ENCODE measurements around the gene TENM4.
A peak's percentile ranks its signal among the peaks of the same experiment; 100 is the strongest.
"Not testable (repeated sequence)": the region's sequence is repeated elsewhere in the genome, so short reads cannot be mapped to it uniquely, and the experiment has no call there.

TENM4 gene

GRCh38 chr11:78991681-78992080, 449.1 kb downstream of the TENM4 start:
- no peak for DNase-seq

DNA sequence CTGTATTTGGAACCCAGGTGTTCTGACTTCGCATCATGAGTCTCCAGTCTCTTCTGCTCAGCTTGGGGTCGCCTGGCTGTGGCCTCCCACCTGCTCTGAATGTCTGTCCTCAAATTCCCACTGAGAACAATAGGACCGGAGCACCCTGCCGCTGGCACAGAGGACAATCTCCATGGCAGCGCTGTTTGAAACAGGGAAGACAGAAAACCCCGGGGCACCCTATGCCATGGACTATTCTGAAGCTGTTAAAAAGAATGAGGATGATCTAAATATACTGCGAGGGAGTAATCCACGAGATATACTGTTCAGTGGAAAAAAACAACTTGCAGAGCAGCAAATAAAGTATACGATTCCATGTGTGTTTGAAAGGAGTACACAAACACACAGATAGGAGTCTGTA, 450.6 kb downstream of the TENM4 start:
- no peak for DNase-seq

GRCh38 chr11:78987748-78988147, 453.1 kb downstream of the TENM4 start:
- no peak for DNase-seq

DNA sequence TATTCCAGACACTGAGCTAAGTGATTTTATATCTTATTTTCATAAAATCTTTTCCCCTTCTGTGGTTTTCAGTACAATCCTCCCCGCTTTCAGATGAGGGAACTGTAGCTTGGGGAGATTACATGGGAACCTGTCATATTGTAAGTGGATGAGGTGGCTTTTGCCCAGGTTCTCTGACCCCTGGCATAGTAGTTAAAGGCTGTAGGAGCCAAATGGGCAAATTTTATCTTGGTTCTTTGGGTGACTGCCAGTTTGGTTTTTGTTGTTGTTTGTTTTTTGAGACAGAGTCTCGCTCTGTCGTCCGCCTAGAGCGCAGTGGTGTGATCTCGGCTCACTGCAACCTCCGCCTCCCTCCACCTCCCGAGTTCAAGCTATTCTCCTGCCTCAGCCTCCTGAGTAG, 454.5 kb downstream of the TENM4 start:
- DNase-seq: no peak

GRCh38 chr11:78985663-78986062, 455.2 kb downstream of the TENM4 start:
- no peak for DNase-seq

DNA sequence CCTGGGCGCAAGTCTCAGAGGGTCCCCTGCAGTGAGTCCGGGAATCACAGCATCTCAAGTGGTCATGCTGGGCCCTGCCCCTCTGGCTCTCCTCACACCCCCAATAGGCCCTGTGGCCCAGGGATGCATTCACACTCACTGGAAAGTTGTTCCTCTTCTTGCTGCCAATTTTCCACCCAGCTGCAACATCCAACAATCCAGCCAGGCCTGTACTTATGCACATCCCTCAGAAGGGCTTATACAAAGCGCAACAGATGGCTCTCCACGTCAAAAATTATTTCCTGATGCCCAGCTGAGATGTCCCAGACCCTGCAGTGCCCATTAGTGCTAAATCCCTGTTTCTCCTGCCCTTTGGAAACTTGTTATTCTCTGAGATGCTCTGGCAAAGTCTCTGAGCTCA, 458.4 kb downstream of the TENM4 start:
- DNase-seq: no peak

- peak; percentile 34 for DNase-seq
These were observed 459.7 kb downstream of the TENM4 start for GRCh38 chr11:78981153-78981552.

GRCh38 chr11:78978831-78979230, 462.0 kb downstream of the TENM4 start:
- no peak for DNase-seq

GRCh38 chr11:78977848-78978247, 463.0 kb downstream of the TENM4 start:
- DNase-seq: not testable (repeated sequence)

GRCh38 chr11:78977009-78977408, 463.8 kb downstream of the TENM4 start:
- DNase-seq: no peak

- DNase-seq: no peak
These were observed 465.7 kb downstream of the TENM4 start for GRCh38 chr11:78975081-78975480.

GRCh38 chr11:78973876-78974275, 467.0 kb downstream of the TENM4 start:
- no peak for DNase-seq

DNA sequence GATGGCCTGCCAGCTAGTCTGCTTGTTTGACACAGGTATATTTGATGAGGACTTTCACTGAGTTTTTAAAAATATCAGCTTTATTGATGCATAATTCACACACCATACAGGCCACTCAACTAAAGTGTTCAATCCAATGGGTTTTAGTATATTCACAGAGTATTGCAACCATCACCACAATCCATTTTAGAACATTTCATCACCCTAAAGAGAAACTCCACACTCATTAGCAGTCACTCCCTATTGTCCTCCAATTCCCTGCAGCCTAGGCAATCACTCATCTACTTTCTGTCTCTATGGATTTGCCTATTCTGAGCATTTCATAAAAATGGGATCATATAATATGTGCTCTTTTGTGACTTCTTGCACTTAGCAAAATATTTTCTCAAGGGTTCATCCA, 468.2 kb downstream of the TENM4 start:
- DNase-seq: no peak

GRCh38 chr11:78972177-78972576, 468.7 kb downstream of the TENM4 start:
- DNase-seq: no peak

DNA sequence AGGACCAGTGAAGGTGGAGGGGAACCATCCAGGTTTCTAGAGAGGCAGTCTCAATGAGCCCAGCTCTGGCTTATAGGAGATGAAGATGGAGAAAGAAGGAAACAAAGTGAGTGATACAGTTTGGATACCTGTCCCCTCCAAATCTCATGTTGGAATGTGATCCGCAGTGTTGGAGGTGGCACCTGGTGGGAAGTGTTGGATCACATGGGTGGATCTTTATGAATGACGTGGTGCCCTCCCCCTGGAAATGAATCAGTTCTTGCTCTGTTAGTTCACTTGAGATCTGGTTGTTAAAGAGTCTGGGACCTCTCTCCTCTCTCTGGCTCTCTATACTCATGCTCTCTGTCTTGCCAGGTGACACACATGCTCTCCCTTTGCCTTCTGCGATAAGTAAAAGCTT, 473.0 kb downstream of the TENM4 start:
- no peak for DNase-seq

DNA sequence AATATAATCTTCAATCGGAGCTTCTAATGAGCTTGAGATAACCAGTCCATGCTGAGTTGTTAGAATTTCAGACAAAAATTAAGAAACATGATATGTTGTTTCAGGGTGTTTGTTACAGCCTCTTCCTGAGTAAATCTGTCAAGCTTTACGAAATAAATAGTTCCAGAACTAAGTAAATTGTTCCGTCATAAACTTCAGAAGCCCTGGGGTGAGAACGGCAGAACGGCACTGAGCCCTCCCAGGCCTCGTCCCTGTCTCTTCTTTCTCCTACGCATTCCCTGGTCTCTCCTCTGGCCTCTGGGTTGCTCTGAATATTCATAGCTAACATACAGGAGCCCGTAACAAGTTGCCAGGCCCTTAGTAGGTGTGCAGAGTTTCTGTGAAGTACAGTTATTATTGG, 475.4 kb downstream of the TENM4 start:
- no peak for DNase-seq

- DNase-seq: peak; percentile 83
These were observed 478.7 kb downstream of the TENM4 start for GRCh38 chr11:78961937-78962701.

- peak; percentile 51 for DNase-seq
These were observed 479.6 kb downstream of the TENM4 start for GRCh38 chr11:78961247-78961646.

DNA sequence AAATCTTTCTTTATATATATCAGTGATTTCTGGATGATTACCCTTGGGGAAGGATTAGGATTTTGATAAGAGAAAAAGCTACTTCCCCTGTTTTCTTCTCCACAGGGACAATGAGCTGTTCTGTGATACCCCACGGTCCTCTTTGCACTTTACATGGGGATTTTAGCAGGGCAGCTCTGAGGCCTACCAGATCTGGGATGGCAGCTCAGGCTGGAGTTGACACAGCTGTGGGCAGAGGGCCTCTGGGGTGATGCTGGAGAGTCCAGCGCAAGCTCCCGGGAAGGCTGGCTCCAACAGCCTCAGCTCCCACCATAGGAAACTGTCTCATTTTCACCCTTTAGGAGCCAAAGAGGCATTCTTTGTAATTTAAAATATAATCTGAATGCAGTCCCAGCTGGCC, 482.4 kb downstream of the TENM4 start:
- DNase-seq: no peak

DNA sequence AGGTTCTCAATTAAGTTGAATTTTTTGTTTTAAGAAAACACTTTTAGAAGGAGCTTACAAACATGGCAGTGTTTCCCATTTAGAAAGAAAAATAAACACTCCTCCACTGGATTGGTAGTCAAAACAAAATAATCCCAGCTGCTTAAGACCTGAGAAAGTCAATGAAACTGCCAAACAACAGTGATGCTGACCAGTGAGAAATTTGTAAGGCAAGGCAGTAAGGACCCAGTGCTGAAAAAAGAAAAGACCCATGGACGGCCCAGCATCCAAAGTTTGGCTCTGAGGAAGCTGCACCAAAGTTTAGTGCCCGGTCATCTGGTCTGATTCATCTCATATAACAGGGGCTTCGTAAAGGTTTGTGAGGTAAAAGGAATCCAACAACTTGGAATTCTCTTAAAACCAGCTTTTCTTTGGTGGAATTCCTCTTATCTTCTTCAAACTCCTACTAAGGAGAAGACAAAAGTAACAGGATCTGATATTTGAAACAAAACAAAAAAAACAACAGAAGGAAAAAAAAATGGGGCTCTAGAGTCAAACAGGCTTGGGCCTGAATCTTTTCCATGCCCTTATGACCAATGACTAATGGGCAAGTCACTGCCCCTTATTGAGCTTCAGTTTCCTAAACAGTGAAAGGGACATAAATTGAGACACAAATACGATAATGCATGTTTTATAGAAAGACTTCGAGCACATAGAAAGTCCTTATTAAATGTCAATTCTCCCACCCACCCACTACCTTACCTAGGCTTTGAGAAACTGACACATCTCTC, 483.2 kb downstream of the TENM4 start:
- no peak for DNase-seq

DNA sequence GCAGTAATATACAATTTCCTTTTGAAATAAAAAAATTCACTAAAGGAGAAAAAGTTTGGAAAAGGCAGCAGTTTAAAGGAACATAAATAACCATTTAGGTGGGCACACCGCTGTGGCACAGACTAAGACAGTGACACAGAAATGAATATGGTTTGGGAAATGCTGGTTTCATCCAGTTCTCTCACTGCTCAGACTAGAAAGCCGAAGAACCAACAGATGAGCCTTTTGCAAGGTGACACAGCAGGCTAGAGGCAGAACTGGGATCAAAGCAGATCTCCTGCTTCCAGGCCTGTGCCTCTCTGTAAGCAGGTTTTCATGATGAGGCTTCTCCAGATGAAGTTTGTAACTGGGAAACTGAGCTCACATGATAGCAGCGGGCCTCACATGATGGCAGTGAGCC, 486.1 kb downstream of the TENM4 start:
- no peak for DNase-seq

- no peak for DNase-seq
These were observed 486.6 kb downstream of the TENM4 start for GRCh38 chr11:78954261-78954660.

- peak; percentile 21 for DNase-seq
These were observed 487.9 kb downstream of the TENM4 start for GRCh38 chr11:78952890-78953289.

- peak; percentile 13 for DNase-seq
These were observed 488.7 kb downstream of the TENM4 start for GRCh38 chr11:78952175-78952574.

Measured in NCI-H82 (cell line).